Panc1 (cell line): ENCODE results near the gene GLIPR2.

ENCODE experiments used
- CTCF ChIP-seq: fragments of 450-650 bp; IDR thresholded peaks from 2 replicates; pipeline ENCODE4 v1.5.1; 2017; ENCODE audit warnings: mild to moderate bottlenecking
- POLR2AphosphoS5 ChIP-seq: IDR thresholded peaks from 2 replicates; pipeline ENCODE4 v1.6.1; 2012; ENCODE audit warnings: mild to moderate bottlenecking, low read depth, low read length, moderate library complexity
- REST ChIP-seq, 2 experiments: IDR thresholded peaks; 2 replicates each; pipeline ENCODE4 v1.6.1; 2011 to 2012; ENCODE audit warnings: low read depth in 2 of 2, control low read depth in 1 of 2, low read length in 1 of 2, mild to moderate bottlenecking in 1 of 2, moderate library complexity in 1 of 2; ENCODE audit not compliant: insufficient read depth in 1 of 2
- TCF7L2 ChIP-seq: IDR thresholded peaks from 2 replicates; pipeline ENCODE4 v1.6.1; 2011; ENCODE audit warnings: mild to moderate bottlenecking, low read depth, low read length, inconsistent platforms

DNA sequence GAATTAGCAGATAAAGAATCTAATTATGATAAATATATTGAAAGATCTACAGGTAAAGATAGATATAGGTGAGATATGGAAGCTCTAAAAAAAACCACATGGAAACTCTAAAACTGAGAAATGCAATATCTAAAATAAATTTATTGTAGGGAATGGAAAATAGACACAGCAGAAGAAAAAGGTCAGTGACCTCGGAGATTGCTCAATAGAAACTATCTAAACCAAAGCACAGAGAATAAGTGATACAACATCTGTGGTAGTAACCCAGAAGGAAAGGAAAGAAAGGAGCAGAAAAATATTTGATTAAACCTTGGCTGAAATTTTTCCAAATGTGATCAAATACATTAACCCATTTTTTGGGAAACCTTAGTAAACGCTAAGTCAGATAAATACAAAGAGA, 43.1 kb upstream of the GLIPR2 start:
- TF ChIP-seq CTCF (no peak), REST (IDR thresholded peaks at IDR 0.05; ENCODE audit: insufficient read depth in 1 of 2, low read depth in 2 of 2, low read length in 1 of 2) (no peak), POLR2AphosphoS5 (no peak), TCF7L2 (no peak)
